CD14-positive monocyte (primary cell): ENCODE results near the gene PTF1A. TPM values are rescaled to one million over a fixed set of nuclear protein-coding genes. Genes with fewer than 3 reads are reported as not detected.

ENCODE experiments used
- DNase-seq, 3 donors: peaks; one replicate each; pipeline ENCODE4 v3.0.0-alpha.2; 2011 to 2022
- H2AFZ ChIP-seq: 2 replicates; pipeline ENCODE4 v1.6.0; 2012; ENCODE audit warnings: mild to moderate bottlenecking, low read depth, low read length, inconsistent platforms; ENCODE audit not compliant: insufficient read depth, poor library complexity, severe bottlenecking
- H3K27ac ChIP-seq, 2 donors: 1 replicate in 1 of 2; 2 replicates in 1 of 2; pipeline ENCODE4 v1.5.1; 2012 to 2013; ENCODE audit warnings: low read length in 2 of 2, control low read depth in 1 of 2, inconsistent platforms in 1 of 2, low read depth in 1 of 2, mild to moderate bottlenecking in 1 of 2
- H3K27me3 ChIP-seq, 2 donors: one replicate each; pipeline versions ENCODE4 v1.6.0 to v1.6.1; 2011 to 2013; ENCODE audit warnings: low read length in 2 of 2; ENCODE audit not compliant: control insufficient read depth in 2 of 2, insufficient read depth in 2 of 2
- H3K36me3 ChIP-seq, 2 donors: replicated peaks in 1 of 2; 1 replicate in 1 of 2; 2 replicates in 1 of 2; pipeline versions ENCODE4 v1.5.1 to v1.6.1; 2012 to 2013; ENCODE audit warnings: low read length in 2 of 2, control low read depth in 1 of 2, inconsistent platforms in 1 of 2, mild to moderate bottlenecking in 1 of 2; ENCODE audit not compliant: insufficient read depth in 2 of 2, control insufficient read depth in 1 of 2
- H3K4me1 ChIP-seq, 2 donors: 1 replicate in 1 of 2; 2 replicates in 1 of 2; pipeline versions ENCODE4 v1.5.1 to v1.6.1; 2012 to 2013; ENCODE audit warnings: low read length in 2 of 2, control low read depth in 1 of 2, inconsistent platforms in 1 of 2, mild to moderate bottlenecking in 1 of 2, moderate library complexity in 1 of 2; ENCODE audit not compliant: insufficient read depth in 2 of 2, control insufficient read depth in 1 of 2
- H3K4me2 ChIP-seq: replicated peaks from 2 replicates; pipeline ENCODE3; 2012; ENCODE audit warnings: low read length, moderate library complexity, mild to moderate bottlenecking; ENCODE audit not compliant: poor library complexity, severe bottlenecking; ENCODE audit errors: extremely low read depth
- H3K4me3 ChIP-seq, 3 experiments: fragments of 200-600 bp in 1 of 3; sonication (generic) in 1 of 3; replicated peaks in 1 of 3; 1 replicate in 2 of 3; 2 replicates in 1 of 3; pipeline ENCODE4 v1.5.1; 2011 to 2013; ENCODE audit warnings: low read length in 3 of 3, mild to moderate bottlenecking in 3 of 3, control low read depth in 2 of 3, low read depth in 2 of 3, inconsistent platforms in 1 of 3, moderate library complexity in 1 of 3
- H3K79me2 ChIP-seq: 2 replicates; pipeline ENCODE4 v1.6.0; 2012; ENCODE audit warnings: mild to moderate bottlenecking, control low read depth, inconsistent platforms, low read length, moderate library complexity; ENCODE audit not compliant: insufficient read depth
- H3K9ac ChIP-seq: 2 replicates; pipeline ENCODE4 v1.6.0; 2017; ENCODE audit warnings: low read length, mild to moderate bottlenecking; ENCODE audit not compliant: insufficient read depth, poor library complexity, severe bottlenecking
- H3K9me3 ChIP-seq, 2 donors: replicated peaks in 1 of 2; 1 replicate in 1 of 2; 2 replicates in 1 of 2; pipeline versions ENCODE4 v1.5.1 to v1.6.1; 2012 to 2013; ENCODE audit warnings: low read length in 2 of 2, control low read depth in 1 of 2; ENCODE audit not compliant: control insufficient read depth in 1 of 2, insufficient read depth in 1 of 2
- H4K20me1 ChIP-seq: 2 replicates; pipeline ENCODE4 v1.6.0; 2012; ENCODE audit warnings: mild to moderate bottlenecking, low read length, control low read depth, moderate library complexity; ENCODE audit not compliant: insufficient read depth
- H3K27ac Mint-ChIP-seq, 7 donors: one replicate each; pipeline ENCODE4 v1.8.0; 2020; ENCODE audit warnings: mild to moderate bottlenecking in 7 of 7, mixed read lengths in 7 of 7, moderate library complexity in 6 of 7, inconsistent platforms in 2 of 7
- H3K27me3 Mint-ChIP-seq, 3 donors: one replicate each; pipeline ENCODE4 v1.8.0; 2021 to 2022; ENCODE audit warnings: low read depth in 3 of 3, mild to moderate bottlenecking in 3 of 3, mixed read lengths in 3 of 3, moderate library complexity in 3 of 3, inconsistent platforms in 1 of 3
- H3K36me3 Mint-ChIP-seq, 2 donors: one replicate each; pipeline ENCODE4 v1.8.0; 2020; ENCODE audit warnings: mixed read lengths in 2 of 2, inconsistent platforms in 1 of 2, mild to moderate bottlenecking in 1 of 2
- H3K4me1 Mint-ChIP-seq: one replicate; pipeline ENCODE4 v1.8.0; 2020; ENCODE audit warnings: mild to moderate bottlenecking, mixed read lengths
- H3K4me3 Mint-ChIP-seq, 2 donors: one replicate each; pipeline ENCODE4 v1.8.0; 2020; ENCODE audit warnings: mild to moderate bottlenecking in 2 of 2, mixed read lengths in 2 of 2, moderate library complexity in 1 of 2
- H3K9me3 Mint-ChIP-seq, 7 donors: one replicate each; pipeline ENCODE4 v1.8.0; 2020 to 2022; ENCODE audit warnings: mixed read lengths in 7 of 7, mild to moderate bottlenecking in 6 of 7, moderate library complexity in 6 of 7, inconsistent platforms in 2 of 7
- CTCF ChIP-seq: fragments of 200-600 bp; IDR thresholded peaks from one replicate; pipeline ENCODE4 v1.8.0; 2022; ENCODE audit warnings: antibody characterized with exemption, mild to moderate bottlenecking
- WGBS: methylation state at CpG from one replicate; pipeline ENCODE4 v1.1.5; 2013; ENCODE audit warnings: missing lambda C conversion rate; ENCODE audit not compliant: insufficient coverage; 5-methylcytosine and 5-hydroxymethylcytosine counted together
- intact Hi-C, 2 donors: fragments of 100-400 bp; cut with micrococcal nuclease; formaldehyde crosslinking; loops; one replicate each; pipeline versions ENCODE4 v1.15.0 to v1.15.1; 2023
- polyA plus RNA-seq, 3 donors: library from polyadenylated mRNA; depleted of rRNA in 1 of 3; unstranded in 2 of 3; stranded (reverse) in 1 of 3; fragments of 300-500 nt in 2 of 3; fragments of >200 nt in 1 of 3; fragmentation: Illumina TruSeq in 2 of 3; gene quantifications; 1 replicate in 2 of 3; 2 replicates in 1 of 3; pipeline ENCODE4 v1.2.3, GENCODE V29; 2012 to 2021

The PTF1A gene
- polyA plus RNA-seq, 3 donors: not detected

- no peak for TF ChIP-seq CTCF
- H3K9me3 Mint-ChIP-seq: peaks cover 0 to 2% (median 0%) of the 10 kb centered on the region in 7 donors
- WGBS: 95% methylated on average over 4 of the region's 6 CpGs
These were observed 45.1 kb upstream of the PTF1A start for GRCh38 chr10:23147035-23147434.

GRCh38 chr10:23148214-23148613 is 43.9 kb upstream of the PTF1A start:
- no peak for DNase-seq
- Mint-ChIP-seq H3K9me3 (peaks cover 0 to 2% (median 0%) of the 10 kb centered on the region in 7 donors), H3K27me3 (peaks cover 5 to 8% (median 7%) of the 10 kb centered on the region in 3 donors), H3K4me3 (no peak overlapping the region), H3K4me1 (no peaks in the 10 kb centered on the region), H3K27ac (peak overlapping the region in 1 of 7 donors; percentile 28), H3K36me3 (no peaks in the 10 kb centered on the region)
- Histone ChIP-seq H3K4me2 (no peak overlapping the region), H3K36me3 (no peaks in the 10 kb centered on the region), H3K27ac (no peak overlapping the region), H4K20me1 (no peaks in the 10 kb centered on the region), H3K9ac (no peak overlapping the region), H3K4me3 (no peak overlapping the region), H3K9me3 (no peaks in the 10 kb centered on the region), H2AFZ (no peak overlapping the region), H3K79me2 (no peaks in the 10 kb centered on the region), H3K4me1 (no peaks in the 10 kb centered on the region), H3K27me3 (no peaks in the 10 kb centered on the region)
- 96% methylated on average over 5 of the region's 19 CpGs for WGBS
- no peak for TF ChIP-seq CTCF
- intact Hi-C loops: no loop called here

More at GRCh38 chr10:23147035-23147434, 45.1 kb upstream of the PTF1A start:
- Histone ChIP-seq H3K27ac (no peak overlapping the region), H3K79me2 (no peaks in the 10 kb centered on the region), H3K4me1 (no peaks in the 10 kb centered on the region), H4K20me1 (no peaks in the 10 kb centered on the region), H3K4me3 (no peak overlapping the region), H3K9me3 (no peaks in the 10 kb centered on the region), H2AFZ (no peak overlapping the region), H3K4me2 (no peak overlapping the region), H3K27me3 (no peaks in the 10 kb centered on the region), H3K9ac (no peak overlapping the region), H3K36me3 (no peaks in the 10 kb centered on the region)
- Mint-ChIP-seq H3K27ac (no peak overlapping the region), H3K27me3 (peaks cover 5 to 8% (median 7%) of the 10 kb centered on the region in 3 donors), H3K4me3 (no peak overlapping the region), H3K36me3 (no peaks in the 10 kb centered on the region), H3K4me1 (no peaks in the 10 kb centered on the region)
- DNase-seq: no peak
- intact Hi-C loops: no loop called here
